Astrocyte (in vitro differentiated cells and primary cell): Measurements from ENCODE around the gene SLC66A1. TPM values are rescaled to one million over a fixed set of nuclear protein-coding genes. Genes with fewer than 3 reads are reported as not detected.
"Not testable (repeated sequence)": the region's sequence is repeated elsewhere in the genome, so short reads cannot be mapped to it uniquely, and the experiment has no call there.

Source experiments
- DNase-seq: peaks from one replicate; pipeline ENCODE4 v3.0.0-alpha.2; 2010; ENCODE audit warnings: low read depth
- FAIRE-seq: peaks from 2 replicates; lab custom pipeline; 2011; peaks lifted over from hg19 to GRCh38; lab: Jason Lieb, UNC
- H2AFZ ChIP-seq: 2 replicates; pipeline ENCODE4 v1.6.0; 2012; ENCODE audit warnings: low read depth, low read length, inconsistent platforms
- H3K27ac ChIP-seq: 2 replicates; pipeline ENCODE4 v1.5.1; 2011; ENCODE audit warnings: low read depth, low read length, inconsistent platforms
- H3K27me3 ChIP-seq: 2 replicates; pipeline ENCODE4 v1.6.0; 2011; ENCODE audit warnings: low read length, inconsistent platforms; ENCODE audit not compliant: insufficient read depth
- H3K36me3 ChIP-seq: 2 replicates; pipeline ENCODE4 v1.5.1; 2011; ENCODE audit warnings: low read length, inconsistent platforms; ENCODE audit not compliant: insufficient read depth
- H3K4me1 ChIP-seq: 2 replicates; pipeline ENCODE4 v1.5.1; 2011; ENCODE audit warnings: low read length, inconsistent platforms; ENCODE audit not compliant: insufficient read depth
- H3K4me2 ChIP-seq: 2 replicates; pipeline ENCODE4 v1.6.0; 2012; ENCODE audit warnings: low read length, inconsistent platforms
- H3K4me3 ChIP-seq: 2 replicates; pipeline ENCODE4 v1.5.1; 2011; ENCODE audit warnings: low read depth, mild to moderate bottlenecking, low read length, inconsistent platforms; ENCODE audit not compliant: insufficient read depth
- H3K79me2 ChIP-seq: 2 replicates; pipeline ENCODE4 v1.6.0; 2012; ENCODE audit warnings: mild to moderate bottlenecking, low read length, inconsistent platforms; ENCODE audit not compliant: insufficient read depth
- H3K9ac ChIP-seq: 2 replicates; pipeline ENCODE4 v1.6.0; 2012; ENCODE audit warnings: mild to moderate bottlenecking, low read length, inconsistent platforms
- H3K9me3 ChIP-seq: 2 replicates; pipeline ENCODE4 v1.5.1; 2012; ENCODE audit warnings: low read depth, mild to moderate bottlenecking, low read length, inconsistent platforms; ENCODE audit not compliant: insufficient read depth
- H4K20me1 ChIP-seq: 2 replicates; pipeline ENCODE4 v1.6.0; 2012; ENCODE audit warnings: low read length, inconsistent platforms; ENCODE audit not compliant: insufficient read depth
- H3K27ac Mint-ChIP-seq: one replicate; pipeline ENCODE4 v1.8.0; 2021; ENCODE audit warnings: mild to moderate bottlenecking, mixed read lengths; ENCODE audit not compliant: unreplicated experiment
- H3K27me3 Mint-ChIP-seq: one replicate; pipeline ENCODE4 v1.8.0; 2021; ENCODE audit warnings: low read depth, mixed read lengths; ENCODE audit not compliant: unreplicated experiment
- H3K36me3 Mint-ChIP-seq: one replicate; pipeline ENCODE4 v1.8.0; 2021; ENCODE audit warnings: low read depth, mixed read lengths; ENCODE audit not compliant: unreplicated experiment
- H3K4me1 Mint-ChIP-seq: one replicate; pipeline ENCODE4 v1.8.0; 2021; ENCODE audit warnings: low read depth, mixed read lengths; ENCODE audit not compliant: unreplicated experiment
- H3K4me3 Mint-ChIP-seq: one replicate; pipeline ENCODE4 v1.8.0; 2021; ENCODE audit warnings: mild to moderate bottlenecking, moderate library complexity, mixed read lengths; ENCODE audit not compliant: unreplicated experiment
- H3K9me3 Mint-ChIP-seq: one replicate; pipeline ENCODE4 v1.8.0; 2021; ENCODE audit warnings: mild to moderate bottlenecking, mixed read lengths; ENCODE audit not compliant: unreplicated experiment
- EZH2 ChIP-seq: IDR thresholded peaks from 2 replicates; pipeline ENCODE4 v1.6.1; 2012; ENCODE audit warnings: mild to moderate bottlenecking, low read length, inconsistent platforms; ENCODE audit not compliant: insufficient read depth
- total RNA-seq: library from RNA; stranded (reverse); gene quantifications from 2 replicates; pipeline ENCODE4 v1.2.1, GENCODE V29; 2021
- TF ChIP-seq, protein P1 (sequence below): IDR thresholded peaks from 2 replicates; pipeline ENCODE4 v1.5.1; 2011; ENCODE audit warnings: low read depth, mild to moderate bottlenecking, inconsistent platforms, low read length, moderate library complexity; ENCODE audit not compliant: insufficient read depth

Gene SLC66A1
- total RNA-seq, 1 donor from 2014 or later, result 21.5 TPM

- FAIRE-seq (no peak), DNase-seq (no peak)
- peak overlapping the region; percentile 84 for H2AFZ ChIP-seq
- Mint-ChIP-seq H3K27me3 (peaks cover 19% of the 10 kb centered on the region), H3K9me3 (peaks cover 3% of the 10 kb centered on the region), H3K36me3 (peaks cover 11% of the 10 kb centered on the region), H3K4me3 (no peak overlapping the region), H3K4me1 (no peaks in the 10 kb centered on the region), H3K27ac (no peak overlapping the region)
- H3K36me3 ChIP-seq, result no peaks in the 10 kb centered on the region
- peaks cover 6% of the 10 kb centered on the region for H4K20me1 ChIP-seq
- peak overlapping the region; percentile 95 for H3K4me2 ChIP-seq
- H3K9ac ChIP-seq, result no peak overlapping the region
- H3K27me3 ChIP-seq, result no peaks in the 10 kb centered on the region
- no peak overlapping the region for H3K27ac ChIP-seq
- TF ChIP-seq, protein P1, sequence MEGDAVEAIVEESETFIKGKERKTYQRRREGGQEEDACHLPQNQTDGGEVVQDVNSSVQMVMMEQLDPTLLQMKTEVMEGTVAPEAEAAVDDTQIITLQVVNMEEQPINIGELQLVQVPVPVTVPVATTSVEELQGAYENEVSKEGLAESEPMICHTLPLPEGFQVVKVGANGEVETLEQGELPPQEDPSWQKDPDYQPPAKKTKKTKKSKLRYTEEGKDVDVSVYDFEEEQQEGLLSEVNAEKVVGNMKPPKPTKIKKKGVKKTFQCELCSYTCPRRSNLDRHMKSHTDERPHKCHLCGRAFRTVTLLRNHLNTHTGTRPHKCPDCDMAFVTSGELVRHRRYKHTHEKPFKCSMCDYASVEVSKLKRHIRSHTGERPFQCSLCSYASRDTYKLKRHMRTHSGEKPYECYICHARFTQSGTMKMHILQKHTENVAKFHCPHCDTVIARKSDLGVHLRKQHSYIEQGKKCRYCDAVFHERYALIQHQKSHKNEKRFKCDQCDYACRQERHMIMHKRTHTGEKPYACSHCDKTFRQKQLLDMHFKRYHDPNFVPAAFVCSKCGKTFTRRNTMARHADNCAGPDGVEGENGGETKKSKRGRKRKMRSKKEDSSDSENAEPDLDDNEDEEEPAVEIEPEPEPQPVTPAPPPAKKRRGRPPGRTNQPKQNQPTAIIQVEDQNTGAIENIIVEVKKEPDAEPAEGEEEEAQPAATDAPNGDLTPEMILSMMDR, result no peak
- no peak for TF ChIP-seq EZH2
- no peaks in the 10 kb centered on the region for H3K4me1 ChIP-seq
- peak overlapping the region; percentile 57 for H3K4me3 ChIP-seq
- H3K79me2 ChIP-seq, result no peaks in the 10 kb centered on the region
- peaks cover under 1% of the 10 kb centered on the region for H3K9me3 ChIP-seq
Measured at GRCh38 chr1:19289244-19289643, 22.9 kb upstream of the SLC66A1 start.

GRCh38 chr1:19294638-19295037, 17.5 kb upstream of the SLC66A1 start:
- Histone ChIP-seq H3K27me3 (no peaks in the 10 kb centered on the region), H3K79me2 (no peaks in the 10 kb centered on the region), H4K20me1 (no peaks in the 10 kb centered on the region), H3K27ac (no peak overlapping the region), H2AFZ (no peak overlapping the region), H3K36me3 (no peaks in the 10 kb centered on the region), H3K4me3 (no peak overlapping the region), H3K9me3 (peaks cover 11% of the 10 kb centered on the region), H3K4me1 (no peaks in the 10 kb centered on the region), H3K4me2 (no peak overlapping the region), H3K9ac (no peak overlapping the region)
- no peak overlapping the region for H3K27ac Mint-ChIP-seq
- peaks cover 2% of the 10 kb centered on the region for H3K27me3 Mint-ChIP-seq
- FAIRE-seq, result no peak
- peaks cover 33% of the 10 kb centered on the region for H3K36me3 Mint-ChIP-seq
- no peak overlapping the region for H3K4me3 Mint-ChIP-seq
- peaks cover 24% of the 10 kb centered on the region for H3K9me3 Mint-ChIP-seq
- peaks cover 3% of the 10 kb centered on the region for H3K4me1 Mint-ChIP-seq
- no peak for DNase-seq
- TF ChIP-seq EZH2, result no peak
- TF ChIP-seq, protein P1, result no peak

- Histone ChIP-seq H3K79me2 (no peaks in the 10 kb centered on the region), H2AFZ (no peak overlapping the region), H3K4me3 (no peak overlapping the region), H3K9ac (no peak overlapping the region), H3K4me2 (no peak overlapping the region), H3K4me1 (no peaks in the 10 kb centered on the region), H3K27me3 (no peaks in the 10 kb centered on the region), H3K36me3 (peaks cover 21% of the 10 kb centered on the region), H3K9me3 (peaks cover 2% of the 10 kb centered on the region), H4K20me1 (no peaks in the 10 kb centered on the region), H3K27ac (no peak overlapping the region)
- DNase-seq (no peak), FAIRE-seq (no peak)
- peaks cover 3% of the 10 kb centered on the region for H3K4me1 Mint-ChIP-seq
- no peak for TF ChIP-seq EZH2
- TF ChIP-seq, protein P1, result no peak
- no peak overlapping the region for H3K4me3 Mint-ChIP-seq
- H3K9me3 Mint-ChIP-seq, result peaks cover 13% of the 10 kb centered on the region
- H3K36me3 Mint-ChIP-seq, result peaks cover 30% of the 10 kb centered on the region
- H3K27me3 Mint-ChIP-seq, result no peaks in the 10 kb centered on the region
- no peak overlapping the region for H3K27ac Mint-ChIP-seq
Measured at GRCh38 chr1:19300211-19300610, 11.9 kb upstream of the SLC66A1 start.

DNA sequence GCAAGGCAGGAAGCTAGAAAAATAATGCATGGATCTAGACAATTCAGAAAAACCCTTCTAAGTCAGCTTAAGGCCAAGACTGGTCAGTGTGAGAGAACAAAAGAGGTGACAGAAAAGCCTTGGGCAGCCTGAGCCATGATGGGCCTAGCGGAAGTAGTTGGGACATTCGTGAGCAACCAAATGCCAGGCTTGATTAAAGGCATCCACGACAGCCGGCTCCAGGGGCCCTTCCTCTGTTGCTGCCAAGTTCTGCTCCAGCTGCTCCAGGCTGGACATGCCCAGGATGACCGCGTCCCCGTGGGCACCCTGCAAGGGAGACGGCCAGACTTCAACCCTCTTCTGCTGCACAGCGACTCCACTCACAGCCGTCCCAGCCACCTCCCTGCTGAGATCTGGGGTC, 8.0 kb upstream of the SLC66A1 start:
- H3K4me1 Mint-ChIP-seq, H3K9ac ChIP-seq, H3K9me3 ChIP-seq, H3K4me3 Mint-ChIP-seq, H3K4me3 ChIP-seq, H2AFZ ChIP-seq, H3K79me2 ChIP-seq, H3K27me3 Mint-ChIP-seq, H3K4me2 ChIP-seq, H3K27ac ChIP-seq, DNase-seq, H3K27me3 ChIP-seq, H3K27ac Mint-ChIP-seq, H3K9me3 Mint-ChIP-seq, FAIRE-seq, H3K4me1 ChIP-seq: not testable (repeated sequence)
- H3K36me3 Mint-ChIP-seq, result peaks cover 22% of the 10 kb centered on the region
- Histone ChIP-seq H4K20me1 (peaks cover 14% of the 10 kb centered on the region), H3K36me3 (peaks cover 32% of the 10 kb centered on the region)
